ENCODE results near the gene OLFM2.
A peak's percentile ranks its signal among the peaks of the same experiment; 100 is the strongest.
"Not testable (repeated sequence)": the region's sequence is repeated elsewhere in the genome, so short reads cannot be mapped to it uniquely, and the experiment has no call there.

OLFM2 gene

GRCh38 chr19:9932835-9933234 lies 3.5 kb downstream of the OLFM2 start:
- H3K27ac ChIP-seq (ENCODE audit: low read depth, low read length), result no peak overlapping the region
- peaks cover 6 to 42% (median 29%) of the 10 kb centered on the region in 5 donors for H3K4me1 ChIP-seq (ENCODE audit: control insufficient read depth in 5 of 5, insufficient read depth in 5 of 5, low read length in 5 of 5)
- no peak overlapping the region for H3K4me3 ChIP-seq (ENCODE audit: low read depth in 1 of 5, low read length in 5 of 5)
- peaks cover 0 to 21% (median 5%) of the 10 kb centered on the region in 5 donors for H3K27me3 ChIP-seq (ENCODE audit: control insufficient read depth in 5 of 5, insufficient read depth in 4 of 5, low read length in 5 of 5)
- H3K36me3 ChIP-seq (ENCODE audit: control insufficient read depth in 5 of 5, insufficient read depth in 5 of 5, low read length in 5 of 5), result no peaks in the 10 kb centered on the region
- peak overlapping the region in 1 of 5 donors; percentile 1 for H3K9ac ChIP-seq (ENCODE audit: low read length in 5 of 5)
- no peaks in the 10 kb centered on the region for H3K9me3 ChIP-seq (ENCODE audit: control insufficient read depth in 5 of 5, low read length in 5 of 5)

DNA sequence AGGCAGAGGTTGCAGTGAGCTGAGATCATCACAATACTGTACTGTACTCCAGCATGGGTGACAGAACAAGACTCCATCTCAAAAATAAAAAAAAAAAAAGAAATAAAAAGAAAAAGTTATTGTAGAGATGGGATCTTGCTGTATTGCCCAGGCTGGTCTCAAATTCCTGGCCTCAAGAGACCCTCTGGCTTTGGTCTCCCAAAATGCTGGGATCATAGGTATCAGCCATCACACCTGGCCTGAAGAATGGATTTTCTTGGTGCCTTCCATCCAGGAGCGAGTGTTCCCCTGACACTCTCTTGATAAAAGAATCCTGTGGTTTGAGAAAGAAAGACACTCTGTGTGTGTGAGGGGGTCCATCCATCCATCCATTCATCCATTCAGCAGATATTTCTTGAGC lies 4.7 kb downstream of the OLFM2 start:
- Histone ChIP-seq H3K36me3 (ENCODE audit: control insufficient read depth in 5 of 5, insufficient read depth in 5 of 5, low read length in 5 of 5) (no peaks in the 10 kb centered on the region), H3K4me3 (ENCODE audit: low read depth in 1 of 5, low read length in 5 of 5) (no peak overlapping the region), H3K9ac (ENCODE audit: low read length in 5 of 5) (no peak overlapping the region), H3K4me1 (ENCODE audit: control insufficient read depth in 5 of 5, insufficient read depth in 5 of 5, low read length in 5 of 5) (peaks cover 6 to 44% (median 26%) of the 10 kb centered on the region in 5 donors), H3K27me3 (ENCODE audit: control insufficient read depth in 5 of 5, insufficient read depth in 4 of 5, low read length in 5 of 5) (peaks cover 0 to 17% (median 5%) of the 10 kb centered on the region in 5 donors), H3K27ac (ENCODE audit: low read depth, low read length) (no peak overlapping the region), H3K9me3 (ENCODE audit: control insufficient read depth in 5 of 5, low read length in 5 of 5) (no peaks in the 10 kb centered on the region)

DNA sequence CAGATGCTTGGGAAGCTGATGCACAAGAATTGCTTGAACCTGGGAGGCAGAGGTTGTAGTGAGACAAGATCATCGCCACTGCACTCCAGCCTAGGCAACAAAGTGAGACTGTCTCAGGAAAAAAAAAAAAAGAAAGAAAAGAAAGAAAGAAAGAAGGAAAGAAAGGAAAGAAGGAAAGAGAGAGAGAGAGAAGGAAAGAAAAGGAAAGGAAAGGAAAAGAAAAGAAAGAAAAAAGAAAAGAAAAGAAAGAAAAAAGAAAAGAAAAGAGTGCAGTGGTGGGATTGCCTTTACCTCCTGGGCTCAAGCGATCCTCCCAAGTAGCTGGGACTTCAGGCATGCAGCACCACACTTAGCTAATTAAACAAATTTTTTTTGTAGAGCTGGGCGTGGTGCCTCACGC lies 12.9 kb downstream of the OLFM2 start:
- no peak overlapping the region for H3K4me3 ChIP-seq (ENCODE audit: low read depth in 1 of 5, low read length in 5 of 5)
- peaks cover 0 to 3% (median 0%) of the 10 kb centered on the region in 5 donors for H3K36me3 ChIP-seq (ENCODE audit: control insufficient read depth in 5 of 5, insufficient read depth in 5 of 5, low read length in 5 of 5)
- H3K9ac ChIP-seq (ENCODE audit: low read length in 5 of 5), result no peak overlapping the region
- no peak overlapping the region for H3K27ac ChIP-seq (ENCODE audit: low read depth, low read length)
- H3K4me1 ChIP-seq (ENCODE audit: control insufficient read depth in 5 of 5, insufficient read depth in 5 of 5, low read length in 5 of 5), result peaks cover 0 to 6% (median 0%) of the 10 kb centered on the region in 5 donors
- no peaks in the 10 kb centered on the region for H3K27me3 ChIP-seq (ENCODE audit: control insufficient read depth in 5 of 5, insufficient read depth in 4 of 5, low read length in 5 of 5)
- no peaks in the 10 kb centered on the region for H3K9me3 ChIP-seq (ENCODE audit: control insufficient read depth in 5 of 5, low read length in 5 of 5)

DNA sequence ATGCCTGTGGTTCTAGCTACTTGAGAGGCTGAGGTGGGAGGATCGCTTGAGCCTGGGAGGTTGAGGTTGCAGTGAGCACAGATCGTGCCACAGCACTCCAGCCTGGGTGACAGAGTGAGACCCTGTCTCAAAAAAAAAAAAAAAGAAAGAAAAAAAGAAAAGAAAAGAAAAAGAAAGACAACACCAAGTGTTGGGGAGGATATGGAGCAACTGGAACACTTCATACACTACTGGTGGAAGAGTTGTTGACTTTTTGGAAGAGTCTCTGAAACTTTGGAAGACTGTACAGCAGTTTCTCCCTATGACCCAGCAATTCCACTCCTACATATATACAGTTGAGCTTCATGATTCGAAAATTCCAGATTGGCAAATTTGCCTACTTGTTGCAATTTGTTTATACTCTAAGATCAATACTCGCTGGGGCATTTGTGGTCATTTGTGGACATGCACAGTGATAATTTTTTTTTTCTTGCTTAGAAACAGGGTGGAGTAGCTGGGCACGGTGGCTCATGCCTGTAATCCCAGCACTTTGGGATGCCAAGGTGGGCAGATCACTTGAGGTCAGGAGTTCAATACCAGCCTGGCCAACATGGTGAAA lies 13.4 kb downstream of the OLFM2 start:
- not testable (repeated sequence) for H3K9ac ChIP-seq (ENCODE audit: low read length in 5 of 5); H3K4me1 ChIP-seq (ENCODE audit: control insufficient read depth in 5 of 5, insufficient read depth in 5 of 5, low read length in 5 of 5); H3K27ac ChIP-seq (ENCODE audit: low read depth, low read length); H3K4me3 ChIP-seq (ENCODE audit: low read depth in 1 of 5, low read length in 5 of 5); H3K27me3 ChIP-seq (ENCODE audit: control insufficient read depth in 5 of 5, insufficient read depth in 4 of 5, low read length in 5 of 5); H3K36me3 ChIP-seq (ENCODE audit: control insufficient read depth in 5 of 5, insufficient read depth in 5 of 5, low read length in 5 of 5); H3K9me3 ChIP-seq (ENCODE audit: control insufficient read depth in 5 of 5, low read length in 5 of 5)

GRCh38 chr19:9917321-9917720 lies 19.0 kb downstream of the OLFM2 start:
- H3K9ac ChIP-seq (ENCODE audit: low read length in 5 of 5), result no peak overlapping the region
- H3K36me3 ChIP-seq (ENCODE audit: control insufficient read depth in 5 of 5, insufficient read depth in 5 of 5, low read length in 5 of 5), result no peaks in the 10 kb centered on the region

DNA sequence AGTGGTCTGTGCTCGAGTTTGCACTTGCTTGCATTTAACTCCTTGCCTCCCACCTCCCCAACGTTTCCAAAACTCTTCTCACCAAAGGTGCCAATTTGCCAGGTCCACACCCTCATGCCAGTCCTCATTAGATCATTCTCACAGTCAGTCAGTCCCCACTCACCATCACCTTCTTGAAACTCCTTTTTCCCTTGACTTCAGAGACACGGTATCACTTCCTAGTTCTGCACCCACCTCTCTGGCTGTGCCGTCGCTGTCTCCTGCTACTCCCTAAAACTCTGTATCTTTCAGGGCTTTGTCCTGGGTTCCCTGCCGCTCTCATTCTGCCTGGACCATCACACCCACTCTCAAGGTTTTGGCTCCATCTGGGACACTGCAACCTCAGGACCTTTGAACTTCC lies 19.6 kb downstream of the OLFM2 start:
- Histone ChIP-seq H3K4me3 (ENCODE audit: low read depth in 1 of 5, low read length in 5 of 5) (no peak overlapping the region), H3K27me3 (ENCODE audit: control insufficient read depth in 5 of 5, insufficient read depth in 4 of 5, low read length in 5 of 5) (no peaks in the 10 kb centered on the region), H3K36me3 (ENCODE audit: control insufficient read depth in 5 of 5, insufficient read depth in 5 of 5, low read length in 5 of 5) (no peaks in the 10 kb centered on the region), H3K27ac (ENCODE audit: low read depth, low read length) (no peak overlapping the region), H3K4me1 (ENCODE audit: control insufficient read depth in 5 of 5, insufficient read depth in 5 of 5, low read length in 5 of 5) (peaks cover 0 to 34% (median 24%) of the 10 kb centered on the region in 5 donors), H3K9me3 (ENCODE audit: control insufficient read depth in 5 of 5, low read length in 5 of 5) (no peaks in the 10 kb centered on the region), H3K9ac (ENCODE audit: low read length in 5 of 5) (no peak overlapping the region)

More at GRCh38 chr19:9917321-9917720, 19.0 kb downstream of the OLFM2 start:
- no peak overlapping the region for H3K27ac ChIP-seq (ENCODE audit: low read depth, low read length)
- H3K4me1 ChIP-seq (ENCODE audit: control insufficient read depth in 5 of 5, insufficient read depth in 5 of 5, low read length in 5 of 5), result peaks cover 0 to 31% (median 24%) of the 10 kb centered on the region in 5 donors
- peak overlapping the region in 4 of 5 donors; percentile 22 to 37 (median 34) for H3K4me3 ChIP-seq (ENCODE audit: low read depth in 1 of 5, low read length in 5 of 5)
- H3K27me3 ChIP-seq (ENCODE audit: control insufficient read depth in 5 of 5, insufficient read depth in 4 of 5, low read length in 5 of 5), result no peaks in the 10 kb centered on the region
- no peaks in the 10 kb centered on the region for H3K9me3 ChIP-seq (ENCODE audit: control insufficient read depth in 5 of 5, low read length in 5 of 5)

GRCh38 chr19:9914315-9915207 lies 21.8 kb downstream of the OLFM2 start:
- Histone ChIP-seq H3K36me3 (ENCODE audit: control insufficient read depth in 5 of 5, insufficient read depth in 5 of 5, low read length in 5 of 5) (no peaks in the 10 kb centered on the region), H3K9ac (ENCODE audit: low read length in 5 of 5) (peak overlapping the region in 4 of 5 donors; percentile 76 to 88 (median 84)), H3K4me1 (ENCODE audit: control insufficient read depth in 5 of 5, insufficient read depth in 5 of 5, low read length in 5 of 5) (peaks cover 0 to 34% (median 24%) of the 10 kb centered on the region in 5 donors), H3K4me3 (ENCODE audit: low read depth in 1 of 5, low read length in 5 of 5) (peak overlapping the region; percentile 64 to 78 (median 73)), H3K9me3 (ENCODE audit: control insufficient read depth in 5 of 5, low read length in 5 of 5) (no peaks in the 10 kb centered on the region), H3K27ac (ENCODE audit: low read depth, low read length) (peak overlapping the region; percentile 6), H3K27me3 (ENCODE audit: control insufficient read depth in 5 of 5, insufficient read depth in 4 of 5, low read length in 5 of 5) (no peaks in the 10 kb centered on the region)

GRCh38 chr19:9914001-9914314 lies 22.4 kb downstream of the OLFM2 start:
- Histone ChIP-seq H3K27ac (ENCODE audit: low read depth, low read length) (no peak overlapping the region), H3K9me3 (ENCODE audit: control insufficient read depth in 5 of 5, low read length in 5 of 5) (no peaks in the 10 kb centered on the region), H3K9ac (ENCODE audit: low read length in 5 of 5) (peak overlapping the region in 4 of 5 donors; percentile 76 to 88 (median 84)), H3K4me3 (ENCODE audit: low read depth in 1 of 5, low read length in 5 of 5) (peak overlapping the region; percentile 64 to 78 (median 73)), H3K36me3 (ENCODE audit: control insufficient read depth in 5 of 5, insufficient read depth in 5 of 5, low read length in 5 of 5) (no peaks in the 10 kb centered on the region), H3K27me3 (ENCODE audit: control insufficient read depth in 5 of 5, insufficient read depth in 4 of 5, low read length in 5 of 5) (no peaks in the 10 kb centered on the region), H3K4me1 (ENCODE audit: control insufficient read depth in 5 of 5, insufficient read depth in 5 of 5, low read length in 5 of 5) (peaks cover 0 to 34% (median 24%) of the 10 kb centered on the region in 5 donors)

DNA sequence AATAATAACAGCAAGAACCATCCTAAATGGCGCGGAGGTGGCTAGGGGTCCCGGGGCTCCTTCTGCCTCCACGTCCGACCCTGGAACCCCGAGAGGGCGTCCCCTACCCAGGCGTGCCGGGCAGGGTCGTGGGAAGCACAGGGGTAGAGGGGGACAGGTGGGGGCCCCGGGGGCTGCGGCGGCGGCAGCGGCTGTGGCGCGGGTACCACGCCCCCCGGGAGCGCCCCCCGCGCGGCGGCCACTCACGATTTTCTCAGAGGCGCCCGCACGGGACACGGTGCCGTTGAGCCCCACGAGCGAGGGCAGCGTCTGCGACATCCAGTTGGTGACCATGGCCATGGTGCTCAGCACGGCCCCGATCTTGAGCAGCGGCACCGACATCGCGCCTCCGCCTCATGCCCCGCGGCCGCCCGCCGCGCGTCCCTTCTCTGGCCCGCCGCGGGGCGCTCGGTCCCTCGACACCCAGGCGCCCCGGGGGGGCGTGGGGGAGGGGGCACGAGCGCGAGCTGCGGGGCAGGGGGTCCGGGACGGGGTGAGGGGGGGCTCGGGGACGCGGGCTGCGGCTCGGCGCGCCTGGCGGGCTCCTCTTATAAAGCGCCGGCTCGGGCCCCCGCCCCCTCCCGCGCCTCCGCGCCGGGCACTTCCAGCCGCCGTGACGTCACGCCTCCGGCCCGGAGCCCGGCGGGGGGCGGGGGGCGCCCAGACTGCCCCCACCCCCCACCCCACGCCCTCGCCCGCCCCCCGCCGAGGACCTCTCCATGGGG lies 22.9 kb downstream of the OLFM2 start:
- Histone ChIP-seq H3K4me1 (ENCODE audit: control insufficient read depth in 5 of 5, insufficient read depth in 5 of 5, low read length in 5 of 5) (peaks cover 0 to 34% (median 24%) of the 10 kb centered on the region in 5 donors), H3K4me3 (ENCODE audit: low read depth in 1 of 5, low read length in 5 of 5) (peak overlapping the region in 4 of 5 donors; percentile 32 to 61 (median 56)), H3K9me3 (ENCODE audit: control insufficient read depth in 5 of 5, low read length in 5 of 5) (no peaks in the 10 kb centered on the region), H3K27me3 (ENCODE audit: control insufficient read depth in 5 of 5, insufficient read depth in 4 of 5, low read length in 5 of 5) (no peaks in the 10 kb centered on the region), H3K36me3 (ENCODE audit: control insufficient read depth in 5 of 5, insufficient read depth in 5 of 5, low read length in 5 of 5) (no peaks in the 10 kb centered on the region), H3K27ac (ENCODE audit: low read depth, low read length) (no peak overlapping the region), H3K9ac (ENCODE audit: low read length in 5 of 5) (peak overlapping the region in 3 of 5 donors; percentile 4 to 60 (median 21))
